Large intestine (tissue), 3 donors: Measurements from ENCODE around the gene FGF14. TPM values are rescaled to one million over a fixed set of nuclear protein-coding genes. Genes with fewer than 3 reads are reported as not detected.
"Not testable (repeated sequence)": the region's sequence is repeated elsewhere in the genome, so short reads cannot be mapped to it uniquely, and the experiment has no call there.

Experiments
- DNase-seq, 2 donors: peaks; one replicate each; pipeline versions ENCODE4 v3.0.0 to v3.0.0-alpha.2; 2013
- H3K27ac ChIP-seq: one replicate; pipeline ENCODE4 v1.5.1; 2013; ENCODE audit warnings: low read length
- H3K27me3 ChIP-seq: 2 replicates; pipeline ENCODE4 v1.6.1; 2013; ENCODE audit warnings: low read length; ENCODE audit not compliant: control insufficient read depth, insufficient read depth
- H3K36me3 ChIP-seq: 2 replicates; pipeline ENCODE4 v1.6.1; 2013; ENCODE audit warnings: low read length; ENCODE audit not compliant: control insufficient read depth, insufficient read depth
- H3K4me1 ChIP-seq: one replicate; pipeline ENCODE4 v1.6.1; 2013; ENCODE audit warnings: low read length; ENCODE audit not compliant: control insufficient read depth, insufficient read depth
- H3K4me3 ChIP-seq: one replicate; pipeline ENCODE4 v1.5.1; 2013; ENCODE audit warnings: low read length
- H3K9me3 ChIP-seq: one replicate; pipeline ENCODE4 v1.6.1; 2013; ENCODE audit warnings: mild to moderate bottlenecking, low read depth, low read length, moderate library complexity; ENCODE audit not compliant: control insufficient read depth
- WGBS: methylation state at CpG from one replicate; pipeline ENCODE4 v1.1.5; 2013; ENCODE audit warnings: low lambda C conversion rate; ENCODE audit not compliant: insufficient coverage; 5-methylcytosine and 5-hydroxymethylcytosine counted together
- polyA plus RNA-seq: library from polyadenylated mRNA; unstranded; fragments of 120-200 nt; gene quantifications from one replicate; pipeline ENCODE4 v1.2.1, GENCODE V29; 2013

The FGF14 gene
- polyA plus RNA-seq, 1 donor, result 2.1 TPM

DNA sequence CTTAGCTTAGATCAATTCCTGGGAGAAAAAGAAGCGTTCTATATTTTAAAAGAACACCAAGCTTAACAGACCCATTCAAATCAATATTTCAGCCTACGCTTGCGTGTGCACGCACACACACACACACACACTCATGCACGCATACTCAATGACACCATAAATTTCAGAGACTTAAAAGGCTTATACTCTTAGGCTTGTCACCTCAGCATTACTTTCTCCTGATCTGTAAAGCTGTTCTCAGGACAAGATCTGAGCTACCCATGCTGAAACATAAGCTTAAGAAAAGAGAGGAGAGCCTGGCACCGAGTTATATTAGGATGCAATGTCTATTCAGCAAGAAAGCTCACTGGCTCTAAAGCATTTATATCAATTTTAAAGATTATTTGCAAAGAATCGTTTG lies 368.5 kb downstream of the FGF14 start:
- H3K9me3 ChIP-seq, result no peaks in the 10 kb centered on the region
- H3K4me3 ChIP-seq, result no peak overlapping the region
- H3K4me1 ChIP-seq, result no peaks in the 10 kb centered on the region
- no peak for DNase-seq
- no peaks in the 10 kb centered on the region for H3K27me3 ChIP-seq
- H3K27ac ChIP-seq, result no peak overlapping the region
- no peaks in the 10 kb centered on the region for H3K36me3 ChIP-seq
- 80% methylated on average over 1 of the region's 7 CpGs for WGBS

GRCh38 chr13:102028868-102029267 lies 373.0 kb downstream of the FGF14 start:
- Histone ChIP-seq H3K4me1 (no peaks in the 10 kb centered on the region), H3K4me3 (no peak overlapping the region), H3K9me3 (no peaks in the 10 kb centered on the region), H3K27ac (no peak overlapping the region), H3K27me3 (no peaks in the 10 kb centered on the region), H3K36me3 (no peaks in the 10 kb centered on the region)
- no CpG with 5 or more reads among the region's 5 CpGs for WGBS
- DNase-seq, result no peak

GRCh38 chr13:102028206-102028605 lies 373.6 kb downstream of the FGF14 start:
- Histone ChIP-seq H3K27me3 (no peaks in the 10 kb centered on the region), H3K36me3 (no peaks in the 10 kb centered on the region), H3K4me1 (no peaks in the 10 kb centered on the region), H3K27ac (no peak overlapping the region), H3K4me3 (no peak overlapping the region), H3K9me3 (no peaks in the 10 kb centered on the region)
- DNase-seq, result no peak
- WGBS, result 93% methylated on average over 3 of the region's 4 CpGs

GRCh38 chr13:102021777-102022176 lies 380.1 kb downstream of the FGF14 start:
- Histone ChIP-seq H3K9me3 (no peaks in the 10 kb centered on the region), H3K36me3 (no peaks in the 10 kb centered on the region), H3K4me3 (no peak overlapping the region), H3K4me1 (no peaks in the 10 kb centered on the region), H3K27me3 (no peaks in the 10 kb centered on the region), H3K27ac (no peak overlapping the region)
- WGBS, result no CpG with 5 or more reads among the region's 2 CpGs
- DNase-seq, result no peak

DNA sequence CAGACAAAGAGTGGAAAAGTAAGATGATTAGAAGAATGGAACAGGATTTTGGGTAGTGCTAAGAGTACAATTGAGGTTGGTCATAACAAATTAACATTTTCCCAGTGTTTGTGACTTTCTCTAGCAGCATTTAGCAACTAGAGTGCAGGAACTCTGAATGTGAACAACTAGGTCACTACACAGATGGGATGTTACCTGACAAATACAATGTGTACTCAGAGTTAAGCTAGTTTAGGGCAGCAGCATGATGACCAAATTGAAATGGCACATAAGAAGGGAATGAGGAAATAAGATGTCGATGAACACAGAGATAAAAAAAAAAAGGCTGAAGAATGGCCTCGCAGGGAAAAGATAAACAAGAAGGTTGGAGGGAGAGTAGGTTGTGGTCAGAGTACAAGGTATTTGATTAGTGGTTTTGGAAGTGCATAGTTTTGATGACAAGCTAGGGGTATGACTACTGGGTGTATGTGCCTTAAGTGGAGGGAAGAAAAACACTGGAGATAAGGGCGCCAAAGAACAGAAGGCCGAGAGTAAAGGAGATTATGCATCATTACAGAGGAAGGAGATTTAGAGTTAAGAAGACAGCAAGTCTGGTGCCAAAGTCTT lies 381.1 kb downstream of the FGF14 start:
- H3K4me1 ChIP-seq, result no peaks in the 10 kb centered on the region
- H3K9me3 ChIP-seq, result no peaks in the 10 kb centered on the region
- no peak overlapping the region for H3K4me3 ChIP-seq
- no peak for DNase-seq
- H3K36me3 ChIP-seq, result no peaks in the 10 kb centered on the region
- H3K27ac ChIP-seq, result no peak overlapping the region
- WGBS, result 55% methylated on average over 3 of the region's 4 CpGs
- no peaks in the 10 kb centered on the region for H3K27me3 ChIP-seq

DNA sequence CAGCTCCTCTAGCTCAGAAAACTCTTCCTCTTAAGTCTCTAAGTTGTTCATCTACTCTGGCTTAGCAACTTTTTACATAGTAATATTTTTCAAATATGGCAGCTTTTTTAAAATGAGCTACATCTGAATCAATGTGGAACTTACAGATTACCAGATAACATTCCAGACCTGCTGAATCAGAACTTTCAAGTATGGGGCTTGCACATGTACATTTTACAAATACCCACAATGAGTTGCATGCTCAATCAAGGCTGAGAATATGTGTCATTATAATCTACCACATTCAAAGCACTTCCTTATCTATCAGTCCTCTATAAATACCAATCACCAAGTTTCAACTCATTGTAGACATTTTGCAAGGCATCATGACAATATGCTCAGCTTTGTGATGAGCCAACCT lies 383.1 kb downstream of the FGF14 start:
- Histone ChIP-seq H3K27ac (no peak overlapping the region), H3K4me1 (no peaks in the 10 kb centered on the region), H3K4me3 (no peak overlapping the region), H3K9me3 (no peaks in the 10 kb centered on the region), H3K27me3 (no peaks in the 10 kb centered on the region), H3K36me3 (no peaks in the 10 kb centered on the region)
- DNase-seq, result no peak

DNA sequence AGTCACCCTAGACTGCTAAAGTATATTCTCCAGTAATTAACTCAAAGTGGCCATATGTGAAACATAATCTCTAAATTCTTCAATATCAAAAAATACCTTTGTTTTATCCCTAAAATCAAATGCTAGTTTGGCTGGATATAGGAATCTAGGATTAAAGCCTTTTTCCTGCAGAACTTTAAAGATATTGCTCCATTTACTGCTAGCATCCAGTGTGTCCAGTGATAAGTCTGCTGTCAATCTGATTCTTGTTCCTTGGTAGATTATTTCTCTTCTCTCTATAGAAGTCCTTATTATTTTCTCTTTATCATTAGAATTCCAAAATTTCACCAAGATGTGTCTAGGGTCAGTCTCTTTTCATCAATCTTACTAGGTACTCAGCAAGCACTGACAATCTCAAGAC lies 384.6 kb downstream of the FGF14 start:
- Histone ChIP-seq H3K9me3 (no peaks in the 10 kb centered on the region), H3K4me3 (no peak overlapping the region), H3K36me3 (no peaks in the 10 kb centered on the region), H3K27me3 (no peaks in the 10 kb centered on the region), H3K4me1 (no peaks in the 10 kb centered on the region), H3K27ac (no peak overlapping the region)
- no peak for DNase-seq

DNA sequence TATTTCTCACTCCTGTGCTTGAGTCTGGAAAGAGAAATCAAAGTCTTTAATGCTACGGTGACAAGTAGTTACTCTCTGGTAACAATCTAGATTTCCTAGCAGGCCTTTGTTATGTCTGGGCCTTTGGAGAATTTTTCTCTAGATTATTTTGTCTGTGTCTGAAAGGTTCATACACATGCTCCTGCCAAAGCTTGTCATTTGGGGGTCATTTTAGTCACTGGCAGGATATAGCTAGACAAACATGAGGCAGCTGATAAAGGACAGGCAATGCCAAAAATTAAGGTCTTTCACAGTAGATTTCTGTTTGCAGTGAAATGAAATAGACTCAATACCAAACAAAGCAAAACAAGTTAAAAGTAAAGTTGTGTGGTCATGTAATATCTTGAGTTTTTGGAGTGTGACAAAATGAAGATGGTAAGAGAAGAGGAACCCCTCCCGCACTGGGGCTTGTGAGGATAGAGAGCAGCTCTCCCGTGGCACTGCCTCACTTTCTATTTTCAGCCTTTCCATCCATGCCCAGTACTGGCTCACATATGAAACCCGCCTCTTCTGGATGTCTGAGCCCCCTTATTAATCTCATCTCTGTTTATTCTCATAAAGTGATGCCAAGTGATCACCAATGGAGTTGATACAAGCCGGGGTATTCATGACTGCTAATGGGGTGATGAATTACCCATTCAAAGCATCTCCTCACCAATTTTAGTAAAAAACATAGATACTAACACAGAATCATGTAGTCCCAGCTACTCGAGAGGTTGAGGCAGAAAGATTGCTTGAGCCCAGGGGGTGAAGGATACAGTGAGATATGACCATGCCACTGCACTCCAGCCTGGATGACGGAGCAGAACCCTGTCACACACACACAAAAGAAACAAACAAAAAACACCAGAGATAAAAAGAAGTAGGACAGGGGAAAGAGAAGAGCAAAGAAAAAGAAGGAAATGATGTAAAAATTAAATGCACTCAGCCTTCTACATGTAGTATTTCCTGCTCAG lies 389.3 kb downstream of the FGF14 start:
- Histone ChIP-seq H3K4me1 (no peaks in the 10 kb centered on the region), H3K27ac (no peak overlapping the region), H3K9me3 (no peaks in the 10 kb centered on the region), H3K36me3 (no peaks in the 10 kb centered on the region), H3K27me3 (no peaks in the 10 kb centered on the region), H3K4me3 (no peak overlapping the region)
- no peak for DNase-seq
- 70% methylated on average over 2 of the region's 7 CpGs for WGBS

DNA sequence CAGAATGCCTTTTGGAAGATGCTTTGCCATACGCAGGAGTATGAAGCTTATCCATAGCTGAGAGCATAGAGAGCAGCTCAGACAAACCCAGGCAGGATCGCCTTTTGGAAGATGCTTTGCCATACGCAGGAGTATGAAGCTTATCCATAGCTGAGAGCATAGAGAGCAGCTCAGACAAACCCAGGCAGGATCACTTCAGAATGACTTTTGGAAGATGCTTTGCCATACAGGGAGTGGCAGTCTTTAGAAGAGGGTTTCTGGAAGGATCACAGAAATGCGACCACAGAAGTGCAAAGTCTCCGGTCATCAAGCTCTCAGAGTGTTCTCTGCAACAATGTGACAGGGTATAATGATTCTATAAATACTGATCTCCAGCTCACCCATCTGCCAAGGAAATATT lies 390.4 kb downstream of the FGF14 start:
- H3K27me3 ChIP-seq, H3K9me3 ChIP-seq, H3K27ac ChIP-seq, H3K36me3 ChIP-seq, H3K4me3 ChIP-seq, DNase-seq, H3K4me1 ChIP-seq: not testable (repeated sequence)
- WGBS, result no CpG with 5 or more reads among the region's 5 CpGs

DNA sequence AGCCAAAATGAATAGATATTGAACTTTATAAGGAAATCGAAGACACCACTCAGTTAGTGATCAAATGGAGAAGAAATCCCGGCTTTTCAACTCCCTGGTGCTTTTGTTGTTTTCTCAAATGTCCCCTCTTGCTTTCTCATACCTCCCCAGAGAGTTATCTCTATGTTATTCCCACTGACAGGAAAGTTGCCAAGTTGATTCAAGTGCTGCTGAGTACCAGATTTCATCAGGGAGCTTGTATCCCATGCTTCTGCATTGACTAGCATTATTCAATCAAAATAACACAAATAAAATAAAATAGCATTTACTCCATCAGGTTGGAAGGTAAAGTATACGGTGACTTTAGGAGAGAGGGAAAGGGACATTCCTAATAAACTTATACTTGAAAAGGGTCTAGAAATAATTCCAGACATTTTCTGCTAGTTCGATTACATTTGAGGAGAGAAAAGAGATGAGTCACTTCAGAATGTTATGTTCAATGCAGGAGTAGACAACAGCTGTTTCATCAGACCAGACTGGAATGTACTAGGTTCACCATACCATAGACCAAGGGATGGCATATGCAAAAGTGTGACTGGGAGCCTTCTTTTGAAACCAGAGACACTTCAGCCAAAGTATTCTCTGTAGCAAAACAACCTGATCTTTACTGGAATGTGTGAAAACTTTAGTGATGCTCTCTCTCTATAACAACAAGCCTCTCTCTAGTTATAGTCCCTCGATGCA lies 397.8 kb downstream of the FGF14 start:
- H3K4me1 ChIP-seq, result no peaks in the 10 kb centered on the region
- no peaks in the 10 kb centered on the region for H3K36me3 ChIP-seq
- no peak overlapping the region for H3K4me3 ChIP-seq
- WGBS, result 75% methylated on average over 1 of the region's 5 CpGs
- DNase-seq, result no peak
- H3K27me3 ChIP-seq, result no peaks in the 10 kb centered on the region
- H3K27ac ChIP-seq, result no peak overlapping the region
- H3K9me3 ChIP-seq, result no peaks in the 10 kb centered on the region
